Muscle layer of duodenum (tissue), 2 donors: ENCODE data around the gene NDUFB10.

Experiments
- H3K27ac ChIP-seq: one replicate; pipeline ENCODE4 v1.7.0; 2013; ENCODE audit warnings: mild to moderate bottlenecking, low read length
- H3K27me3 ChIP-seq: one replicate; pipeline ENCODE4 v1.7.0; 2013; ENCODE audit warnings: low read depth, mild to moderate bottlenecking, control low read depth, low read length
- H3K36me3 ChIP-seq, 2 donors: one replicate each; pipeline ENCODE4 v1.7.0; 2013; ENCODE audit warnings: low read length in 2 of 2, control low read depth in 1 of 2, mild to moderate bottlenecking in 1 of 2; ENCODE audit not compliant: insufficient read depth in 2 of 2, control insufficient read depth in 1 of 2
- H3K4me1 ChIP-seq, 2 donors: one replicate each; pipeline ENCODE4 v1.7.0; 2013; ENCODE audit warnings: low read length in 2 of 2, mild to moderate bottlenecking in 2 of 2, control low read depth in 1 of 2, moderate library complexity in 1 of 2; ENCODE audit not compliant: insufficient read depth in 2 of 2, control insufficient read depth in 1 of 2
- H3K4me3 ChIP-seq, 2 donors: one replicate each; pipeline ENCODE4 v1.7.0; 2013; ENCODE audit warnings: low read length in 2 of 2, low read depth in 1 of 2, mild to moderate bottlenecking in 1 of 2
- H3K9me3 ChIP-seq, 2 donors: one replicate each; pipeline ENCODE4 v1.7.0; 2013; ENCODE audit warnings: low read length in 2 of 2, control low read depth in 1 of 2, mild to moderate bottlenecking in 1 of 2; ENCODE audit not compliant: control insufficient read depth in 1 of 2
- donor health status: healthy.

Gene NDUFB10

GRCh38 chr16:1976216-1976520 lies 16.8 kb downstream of the NDUFB10 start:
- H3K4me1 ChIP-seq, result peaks cover 0 to 24% of the 10 kb centered on the region in 2 donors
- peaks cover 29 to 51% of the 10 kb centered on the region in 2 donors for H3K36me3 ChIP-seq
- no peak overlapping the region for H3K4me3 ChIP-seq
- no peak overlapping the region for H3K27ac ChIP-seq
- no peaks in the 10 kb centered on the region for H3K9me3 ChIP-seq
- H3K27me3 ChIP-seq, result peaks cover 14% of the 10 kb centered on the region

- H3K27ac ChIP-seq, result no peak overlapping the region
- peaks cover 24% of the 10 kb centered on the region for H3K27me3 ChIP-seq
- peaks cover 29 to 51% of the 10 kb centered on the region in 2 donors for H3K36me3 ChIP-seq
- H3K4me1 ChIP-seq, result peaks cover 0 to 23% of the 10 kb centered on the region in 2 donors
- no peaks in the 10 kb centered on the region for H3K9me3 ChIP-seq
- no peak overlapping the region for H3K4me3 ChIP-seq
These were observed 17.9 kb downstream of the NDUFB10 start for GRCh38 chr16:1976951-1977874.

GRCh38 chr16:1977875-1978268 lies 18.5 kb downstream of the NDUFB10 start:
- peaks cover under 1 to 16% of the 10 kb centered on the region in 2 donors for H3K4me1 ChIP-seq
- H3K27me3 ChIP-seq, result peaks cover 28% of the 10 kb centered on the region
- peaks cover 29 to 51% of the 10 kb centered on the region in 2 donors for H3K36me3 ChIP-seq
- H3K27ac ChIP-seq, result no peak overlapping the region
- no peaks in the 10 kb centered on the region for H3K9me3 ChIP-seq
- H3K4me3 ChIP-seq, result no peak overlapping the region

DNA sequence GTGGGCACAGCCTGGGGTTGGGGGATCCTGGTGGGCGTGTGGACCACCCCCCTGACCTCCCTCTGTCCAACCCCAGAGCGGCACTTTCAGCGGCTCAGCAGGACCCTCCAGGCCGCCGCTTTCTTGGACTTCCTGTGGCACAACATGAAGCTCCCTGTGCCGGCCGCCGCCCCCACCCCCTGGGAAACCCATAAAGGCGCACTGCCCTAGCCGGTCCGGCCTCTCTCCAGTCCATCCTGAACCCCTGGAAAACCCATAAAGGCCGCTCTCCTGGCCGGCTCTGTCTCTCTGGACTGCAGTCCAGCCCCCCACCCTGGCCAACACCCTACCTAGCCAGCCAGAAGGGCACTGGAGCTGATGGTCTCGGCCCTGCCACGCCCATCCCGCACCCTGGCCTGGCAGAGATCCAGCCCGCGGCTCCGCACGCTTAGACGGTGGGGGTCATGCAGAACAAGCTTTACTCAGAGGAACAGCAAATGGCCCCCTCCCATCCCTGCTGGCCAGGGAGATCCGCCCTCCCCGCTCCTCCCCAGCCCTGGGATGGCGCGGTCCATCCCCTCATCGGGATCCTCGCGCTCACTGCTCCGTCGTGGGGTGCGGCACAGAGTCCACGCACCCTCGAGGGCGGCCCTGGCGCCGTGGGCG lies 19.3 kb downstream of the NDUFB10 start:
- H3K4me3 ChIP-seq, result no peak overlapping the region
- peaks cover 6 to 16% of the 10 kb centered on the region in 2 donors for H3K4me1 ChIP-seq
- no peak overlapping the region for H3K27ac ChIP-seq
- H3K27me3 ChIP-seq, result peaks cover 28% of the 10 kb centered on the region
- H3K36me3 ChIP-seq, result peaks cover 29 to 51% of the 10 kb centered on the region in 2 donors
- no peaks in the 10 kb centered on the region for H3K9me3 ChIP-seq

- Histone ChIP-seq H3K27ac (no peak overlapping the region), H3K9me3 (no peaks in the 10 kb centered on the region), H3K4me1 (peaks cover 6 to 13% of the 10 kb centered on the region in 2 donors), H3K27me3 (peaks cover 28% of the 10 kb centered on the region), H3K4me3 (no peak overlapping the region), H3K36me3 (peaks cover 29 to 46% of the 10 kb centered on the region in 2 donors)
These were observed 20.1 kb downstream of the NDUFB10 start for GRCh38 chr16:1979271-1980029.

DNA sequence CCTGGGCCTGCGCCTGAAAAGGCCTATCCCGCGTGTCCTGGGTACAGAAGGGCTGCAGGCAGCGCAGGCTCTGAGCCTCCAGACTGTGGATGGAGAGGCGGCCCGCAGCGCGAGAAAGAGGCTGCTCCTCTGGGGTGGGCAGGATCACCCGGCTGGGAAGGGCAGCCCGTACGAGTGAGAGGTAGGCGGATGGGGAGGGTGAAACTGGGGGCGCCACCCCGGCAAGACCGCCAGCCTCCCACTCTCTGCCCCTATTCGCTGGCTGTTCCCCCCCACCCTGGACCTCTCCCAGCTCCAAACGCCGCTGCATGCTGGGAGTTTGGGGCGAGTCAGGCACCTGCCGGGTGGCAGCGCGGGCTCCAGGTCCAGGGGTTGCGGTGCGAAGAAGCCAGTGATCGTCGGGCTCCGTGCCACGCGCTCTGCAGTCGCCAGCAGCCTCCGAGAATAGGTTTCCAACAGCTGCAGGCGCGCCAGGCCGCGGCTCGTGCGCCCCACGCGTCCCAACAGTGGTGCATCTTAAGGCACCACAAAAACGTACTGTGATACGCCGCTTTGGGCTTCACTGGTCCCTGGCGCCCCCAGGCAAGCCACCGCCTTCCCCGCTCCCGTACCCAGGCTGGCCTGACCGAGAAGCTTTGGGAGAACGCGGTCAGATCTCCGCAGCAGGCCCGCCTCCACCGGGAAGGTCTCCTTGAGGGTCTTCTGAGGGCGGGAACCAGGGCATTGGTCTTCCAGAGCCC lies 20.9 kb downstream of the NDUFB10 start:
- H3K27ac ChIP-seq, result no peak overlapping the region
- H3K4me3 ChIP-seq, result no peak overlapping the region
- no peaks in the 10 kb centered on the region for H3K9me3 ChIP-seq
- peaks cover 28% of the 10 kb centered on the region for H3K27me3 ChIP-seq
- H3K36me3 ChIP-seq, result peaks cover 27 to 38% of the 10 kb centered on the region in 2 donors
- H3K4me1 ChIP-seq, result peaks cover 11 to 20% of the 10 kb centered on the region in 2 donors

DNA sequence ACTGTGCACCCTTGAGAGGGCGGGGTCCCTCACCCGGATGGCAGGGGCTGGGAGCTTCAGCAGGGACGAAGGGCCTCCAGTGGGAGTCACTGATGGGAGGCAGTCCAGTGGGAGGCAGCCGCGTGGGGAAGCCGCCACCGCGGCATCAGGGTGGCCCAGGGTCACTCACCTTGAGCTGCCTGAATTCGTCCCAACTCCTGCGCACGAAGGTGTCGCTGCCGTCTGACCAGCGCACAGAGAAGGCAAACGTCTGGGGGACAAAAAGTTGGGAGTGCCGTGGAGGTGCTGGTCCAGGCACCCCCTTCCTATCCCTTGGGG lies 21.4 kb downstream of the NDUFB10 start:
- Histone ChIP-seq H3K4me3 (no peak overlapping the region), H3K36me3 (peaks cover 23 to 38% of the 10 kb centered on the region in 2 donors), H3K9me3 (no peaks in the 10 kb centered on the region), H3K27ac (no peak overlapping the region), H3K27me3 (peaks cover 28% of the 10 kb centered on the region), H3K4me1 (peaks cover 15 to 25% of the 10 kb centered on the region in 2 donors)

DNA sequence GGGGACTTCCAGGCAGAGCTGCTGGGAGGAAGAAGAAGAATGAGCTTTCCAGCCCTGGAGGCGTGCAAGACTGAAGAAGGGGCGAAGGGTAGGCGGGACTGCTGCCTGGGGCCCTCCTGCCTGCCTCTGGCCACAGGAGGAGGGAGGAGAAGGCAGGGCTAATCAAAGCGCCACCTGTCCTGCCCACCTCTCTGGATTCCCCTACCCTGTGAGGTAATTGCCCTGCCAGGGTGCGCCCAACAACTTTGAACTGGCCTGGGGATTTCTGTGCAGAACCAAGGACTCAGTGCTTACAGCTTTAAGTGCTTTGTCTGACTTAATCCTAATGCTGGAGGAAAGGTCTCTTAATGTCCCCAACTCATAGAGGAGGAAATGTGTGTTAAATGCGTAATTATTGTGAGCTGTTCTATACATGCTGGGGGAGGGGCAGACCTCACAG lies 22.1 kb downstream of the NDUFB10 start, which contains the start of gene NOXO1:
Gene NOXO1, minus strand, starts transcription at position 72 of the 439 bp plus-strand sequence. CDS start 290 bp downstream, outside the sequence.
- Histone ChIP-seq H3K36me3 (peaks cover 17 to 38% of the 10 kb centered on the region in 2 donors), H3K4me1 (peaks cover 15 to 25% of the 10 kb centered on the region in 2 donors), H3K9me3 (no peaks in the 10 kb centered on the region), H3K4me3 (no peak within 1 kb of the TSS), H3K27me3 (peaks cover 28% of the 10 kb centered on the region), H3K27ac (peak within 1 kb of the TSS; percentile 23)

GRCh38 chr16:1982013-1982433 lies 22.7 kb downstream of the NDUFB10 start:
- H3K27ac ChIP-seq, result no peak overlapping the region
- H3K36me3 ChIP-seq, result peaks cover 18 to 38% of the 10 kb centered on the region in 2 donors
- H3K27me3 ChIP-seq, result peaks cover 28% of the 10 kb centered on the region
- H3K9me3 ChIP-seq, result no peaks in the 10 kb centered on the region
- H3K4me3 ChIP-seq, result no peak overlapping the region
- H3K4me1 ChIP-seq, result peaks cover 15 to 25% of the 10 kb centered on the region in 2 donors

- Histone ChIP-seq H3K9me3 (no peaks in the 10 kb centered on the region), H3K27ac (no peak overlapping the region), H3K4me3 (peak overlapping the region; percentile 33 to 83), H3K36me3 (peaks cover 9 to 31% of the 10 kb centered on the region in 2 donors), H3K4me1 (peaks cover 15 to 25% of the 10 kb centered on the region in 2 donors), H3K27me3 (peaks cover 28% of the 10 kb centered on the region)
These were observed 23.7 kb downstream of the NDUFB10 start for GRCh38 chr16:1982991-1983543.
